ENCODE data around the gene HIF1A.

GRCh38 chr14:61742371-61742770 lies 47.1 kb downstream of the HIF1A start:
- TF ChIP-seq, protein P1, sequence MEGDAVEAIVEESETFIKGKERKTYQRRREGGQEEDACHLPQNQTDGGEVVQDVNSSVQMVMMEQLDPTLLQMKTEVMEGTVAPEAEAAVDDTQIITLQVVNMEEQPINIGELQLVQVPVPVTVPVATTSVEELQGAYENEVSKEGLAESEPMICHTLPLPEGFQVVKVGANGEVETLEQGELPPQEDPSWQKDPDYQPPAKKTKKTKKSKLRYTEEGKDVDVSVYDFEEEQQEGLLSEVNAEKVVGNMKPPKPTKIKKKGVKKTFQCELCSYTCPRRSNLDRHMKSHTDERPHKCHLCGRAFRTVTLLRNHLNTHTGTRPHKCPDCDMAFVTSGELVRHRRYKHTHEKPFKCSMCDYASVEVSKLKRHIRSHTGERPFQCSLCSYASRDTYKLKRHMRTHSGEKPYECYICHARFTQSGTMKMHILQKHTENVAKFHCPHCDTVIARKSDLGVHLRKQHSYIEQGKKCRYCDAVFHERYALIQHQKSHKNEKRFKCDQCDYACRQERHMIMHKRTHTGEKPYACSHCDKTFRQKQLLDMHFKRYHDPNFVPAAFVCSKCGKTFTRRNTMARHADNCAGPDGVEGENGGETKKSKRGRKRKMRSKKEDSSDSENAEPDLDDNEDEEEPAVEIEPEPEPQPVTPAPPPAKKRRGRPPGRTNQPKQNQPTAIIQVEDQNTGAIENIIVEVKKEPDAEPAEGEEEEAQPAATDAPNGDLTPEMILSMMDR (IDR thresholded peaks at IDR 0.05): no peak
- TF ChIP-seq POLR2A (IDR thresholded peaks at IDR 0.05): no peak

All from thyroid gland (tissue), 4 donors.